Stimulated activated CD8-positive, alpha-beta memory T cell treated with anti-CD3 and anti-CD28 coated beads, Interleukin-12 subunit alpha, Interleukin-12 subunit beta, amount 100 ng/mL, for 24 hours (primary cell): Measurements from ENCODE around the gene KIAA0753.
"Not testable (repeated sequence)": the region's sequence is repeated elsewhere in the genome, so short reads cannot be mapped to it uniquely, and the experiment has no call there.

Source experiments
- DNase-seq: peaks from one replicate; pipeline ENCODE4 v3.0.0-alpha.2; 2020; ENCODE audit errors: extremely low read depth

Gene KIAA0753

GRCh38 chr17:6596941-6597340, 43.6 kb downstream of the KIAA0753 start:
- no peak for DNase-seq

- DNase-seq, result no peak
These were observed 44.0 kb downstream of the KIAA0753 start for GRCh38 chr17:6596511-6596910.

GRCh38 chr17:6596081-6596480, 44.4 kb downstream of the KIAA0753 start:
- DNase-seq, result no peak

GRCh38 chr17:6593371-6593770, 47.1 kb downstream of the KIAA0753 start:
- not testable (repeated sequence) for DNase-seq

- DNase-seq, result no peak
These were observed 48.3 kb downstream of the KIAA0753 start for GRCh38 chr17:6592173-6592572.

GRCh38 chr17:6591599-6592158, 48.8 kb downstream of the KIAA0753 start:
- DNase-seq, result no peak

GRCh38 chr17:6589266-6589946, 51.1 kb downstream of the KIAA0753 start:
- DNase-seq, result no peak

- no peak for DNase-seq
These were observed 52.3 kb downstream of the KIAA0753 start for GRCh38 chr17:6588165-6588564.

GRCh38 chr17:6587310-6587709, 53.2 kb downstream of the KIAA0753 start:
- no peak for DNase-seq

- no peak for DNase-seq
These were observed 57.1 kb downstream of the KIAA0753 start for GRCh38 chr17:6583411-6583810.

- DNase-seq, result no peak
These were observed 59.9 kb downstream of the KIAA0753 start for GRCh38 chr17:6580625-6581024.

- no peak for DNase-seq
These were observed 62.0 kb downstream of the KIAA0753 start for GRCh38 chr17:6578491-6578890.

- DNase-seq, result no peak
These were observed 62.7 kb downstream of the KIAA0753 start for GRCh38 chr17:6577686-6578263.

- no peak for DNase-seq
These were observed 64.3 kb downstream of the KIAA0753 start for GRCh38 chr17:6576038-6576785.

GRCh38 chr17:6575596-6575988, 64.9 kb downstream of the KIAA0753 start:
- no peak for DNase-seq

GRCh38 chr17:6574687-6575595, 65.6 kb downstream of the KIAA0753 start:
- no peak for DNase-seq

GRCh38 chr17:6573982-6574686, 66.4 kb downstream of the KIAA0753 start:
- no peak for DNase-seq

GRCh38 chr17:6573495-6573894, 67.0 kb downstream of the KIAA0753 start:
- DNase-seq, result not testable (repeated sequence)

GRCh38 chr17:6572972-6573370, 67.5 kb downstream of the KIAA0753 start:
- no peak for DNase-seq

- DNase-seq, result no peak
These were observed 69.1 kb downstream of the KIAA0753 start for GRCh38 chr17:6571452-6571781.
